Glutamatergic neuron (in vitro differentiated cells): ENCODE measurements around the gene PLCL1. TPM values are rescaled to one million over a fixed set of nuclear protein-coding genes. Genes with fewer than 3 reads are reported as not detected.

ENCODE experiments used
- DNase-seq: peaks from one replicate; pipeline ENCODE4 v3.0.0; 2022
- H3K27ac Mint-ChIP-seq: one replicate; pipeline ENCODE4 v1.8.0; 2020; ENCODE audit warnings: mild to moderate bottlenecking, mixed read lengths, inconsistent platforms; ENCODE audit not compliant: unreplicated experiment
- H3K27me3 Mint-ChIP-seq: one replicate; pipeline ENCODE4 v1.8.0; 2020; ENCODE audit warnings: mild to moderate bottlenecking, moderate library complexity, mixed read lengths, inconsistent platforms; ENCODE audit not compliant: unreplicated experiment
- H3K36me3 Mint-ChIP-seq: one replicate; pipeline ENCODE4 v1.8.0; 2020; ENCODE audit warnings: mild to moderate bottlenecking, mixed read lengths, inconsistent platforms; ENCODE audit not compliant: unreplicated experiment
- H3K4me1 Mint-ChIP-seq: one replicate; pipeline ENCODE4 v1.8.0; 2020; ENCODE audit warnings: mild to moderate bottlenecking, low read depth, mixed read lengths, inconsistent platforms; ENCODE audit not compliant: unreplicated experiment
- H3K4me3 Mint-ChIP-seq: one replicate; pipeline ENCODE4 v1.8.0; 2020; ENCODE audit warnings: mild to moderate bottlenecking, mixed read lengths, inconsistent platforms; ENCODE audit not compliant: unreplicated experiment
- H3K9me3 Mint-ChIP-seq: one replicate; pipeline ENCODE4 v1.8.0; 2020; ENCODE audit warnings: mild to moderate bottlenecking, moderate library complexity, mixed read lengths, inconsistent platforms; ENCODE audit not compliant: unreplicated experiment
- CTCF ChIP-seq: fragments of 200-600 bp; sonication (generic); IDR thresholded peaks from one replicate; pipeline ENCODE4 v1.5.0; 2021; ENCODE audit not compliant: partially characterized antibody, unreplicated experiment
- total RNA-seq: library from RNA; stranded (reverse); fragmentation: NEBNext Ultra II Directional; extraction: Animal tissue kit (Norgen Biotek cat#: 25700); gene quantifications from one replicate; pipeline ENCODE4 v1.2.1, GENCODE V29; 2021; ENCODE audit not compliant: unreplicated experiment

Gene PLCL1
- total RNA-seq, 1 donor from 2014 or later, result 28.8 TPM

- no peak for TF ChIP-seq CTCF
- no peaks in the 10 kb centered on the region for H3K27me3 Mint-ChIP-seq
- no peaks in the 10 kb centered on the region for H3K9me3 Mint-ChIP-seq
- no peak for DNase-seq
- no peak overlapping the region for H3K27ac Mint-ChIP-seq
- no peaks in the 10 kb centered on the region for H3K36me3 Mint-ChIP-seq
- no peak overlapping the region for H3K4me3 Mint-ChIP-seq
- H3K4me1 Mint-ChIP-seq, result peaks cover 21% of the 10 kb centered on the region
Observed at GRCh38 chr2:197868206-197868605, 63.8 kb downstream of the PLCL1 start.

- Mint-ChIP-seq H3K36me3 (no peaks in the 10 kb centered on the region), H3K27ac (no peak overlapping the region), H3K4me3 (no peak overlapping the region), H3K27me3 (no peaks in the 10 kb centered on the region), H3K9me3 (no peaks in the 10 kb centered on the region), H3K4me1 (peaks cover 26% of the 10 kb centered on the region)
- no peak for DNase-seq
- no peak for TF ChIP-seq CTCF
Observed at GRCh38 chr2:197869041-197869440, 64.6 kb downstream of the PLCL1 start.

GRCh38 chr2:197869501-197870111, 65.2 kb downstream of the PLCL1 start:
- no peak for TF ChIP-seq CTCF
- peaks cover 26% of the 10 kb centered on the region for H3K4me1 Mint-ChIP-seq
- DNase-seq, result no peak
- no peaks in the 10 kb centered on the region for H3K27me3 Mint-ChIP-seq
- H3K9me3 Mint-ChIP-seq, result no peaks in the 10 kb centered on the region
- no peak overlapping the region for H3K4me3 Mint-ChIP-seq
- no peaks in the 10 kb centered on the region for H3K36me3 Mint-ChIP-seq
- no peak overlapping the region for H3K27ac Mint-ChIP-seq

- no peaks in the 10 kb centered on the region for H3K27me3 Mint-ChIP-seq
- peaks cover 26% of the 10 kb centered on the region for H3K4me1 Mint-ChIP-seq
- no peak overlapping the region for H3K4me3 Mint-ChIP-seq
- no peaks in the 10 kb centered on the region for H3K9me3 Mint-ChIP-seq
- no peak for TF ChIP-seq CTCF
- no peaks in the 10 kb centered on the region for H3K36me3 Mint-ChIP-seq
- no peak overlapping the region for H3K27ac Mint-ChIP-seq
- no peak for DNase-seq
Observed at GRCh38 chr2:197870137-197870536, 65.7 kb downstream of the PLCL1 start.

GRCh38 chr2:197871780-197872456, 67.5 kb downstream of the PLCL1 start:
- no peak for DNase-seq
- Mint-ChIP-seq H3K4me3 (no peak overlapping the region), H3K27ac (no peak overlapping the region), H3K4me1 (peaks cover 28% of the 10 kb centered on the region), H3K36me3 (no peaks in the 10 kb centered on the region), H3K9me3 (no peaks in the 10 kb centered on the region), H3K27me3 (no peaks in the 10 kb centered on the region)
- no peak for TF ChIP-seq CTCF
